ENCODE data around the gene NPHS1. TPM values are rescaled to one million over a fixed set of nuclear protein-coding genes. Genes with fewer than 3 reads are reported as not detected.

NPHS1 gene
- total RNA-seq, 1 experiment from 2014 or later, result not detected

- DNase-seq (ENCODE audit: low read depth), result no peak
Observed at GRCh38 chr19:35789195-35789977, 62.9 kb downstream of the NPHS1 start.

- no peak for DNase-seq (ENCODE audit: low read depth)
Observed at GRCh38 chr19:35788205-35788960, 63.9 kb downstream of the NPHS1 start.

- DNase-seq (ENCODE audit: low read depth), result no peak
Observed at GRCh38 chr19:35787227-35787799, 65.0 kb downstream of the NPHS1 start.

- no peak for DNase-seq (ENCODE audit: low read depth)
Observed at GRCh38 chr19:35786299-35787160, 65.8 kb downstream of the NPHS1 start.

- no peak for DNase-seq (ENCODE audit: low read depth)
Observed at GRCh38 chr19:35785339-35785627, 67.0 kb downstream of the NPHS1 start.

GRCh38 chr19:35784503-35785338 is 67.6 kb downstream of the NPHS1 start:
- DNase-seq (ENCODE audit: low read depth), result no peak

- DNase-seq (ENCODE audit: low read depth), result no peak
Observed at GRCh38 chr19:35783469-35784434, 68.6 kb downstream of the NPHS1 start.

GRCh38 chr19:35782589-35782988 is 69.7 kb downstream of the NPHS1 start:
- DNase-seq (ENCODE audit: low read depth), result no peak

- DNase-seq (ENCODE audit: low read depth), result no peak
Observed at GRCh38 chr19:35781650-35782049, 70.7 kb downstream of the NPHS1 start.

GRCh38 chr19:35780717-35781116 is 71.6 kb downstream of the NPHS1 start:
- DNase-seq (ENCODE audit: low read depth), result no peak

- DNase-seq (ENCODE audit: low read depth), result no peak
Observed at GRCh38 chr19:35780058-35780457, 72.2 kb downstream of the NPHS1 start.

GRCh38 chr19:35779033-35779432 is 73.3 kb downstream of the NPHS1 start:
- DNase-seq (ENCODE audit: low read depth), result no peak

GRCh38 chr19:35777961-35778360 is 74.3 kb downstream of the NPHS1 start:
- DNase-seq (ENCODE audit: low read depth), result no peak

- DNase-seq (ENCODE audit: low read depth), result no peak
Observed at GRCh38 chr19:35777086-35777841, 75.0 kb downstream of the NPHS1 start.

GRCh38 chr19:35776102-35776788 is 76.1 kb downstream of the NPHS1 start:
- DNase-seq (ENCODE audit: low read depth), result no peak
